ENCODE measurements around the gene TUBB3.
"Not testable (repeated sequence)": the region's sequence is repeated elsewhere in the genome, so short reads cannot be mapped to it uniquely, and the experiment has no call there.

Gene TUBB3

DNA sequence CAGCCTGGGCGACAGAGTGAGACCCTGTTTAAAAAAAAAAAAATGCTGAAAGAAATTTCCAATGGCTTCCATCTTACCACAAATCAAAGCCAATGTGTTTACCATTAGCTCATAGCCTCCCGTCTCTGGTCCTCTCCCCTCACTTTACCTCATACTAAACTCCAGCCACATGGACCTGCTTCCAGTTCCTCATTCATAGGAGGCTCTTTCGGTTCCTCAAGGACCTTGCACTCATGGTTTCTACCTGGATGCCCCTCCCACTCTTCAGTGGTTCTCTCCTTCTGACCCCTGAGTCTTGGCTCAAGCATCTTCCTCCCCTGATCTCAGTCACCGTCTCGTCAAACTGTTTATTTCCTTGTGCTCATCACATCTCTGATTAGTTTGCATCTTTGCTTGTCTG is 21.6 kb downstream of the TUBB3 start:
- no peak for DNase-seq

DNA sequence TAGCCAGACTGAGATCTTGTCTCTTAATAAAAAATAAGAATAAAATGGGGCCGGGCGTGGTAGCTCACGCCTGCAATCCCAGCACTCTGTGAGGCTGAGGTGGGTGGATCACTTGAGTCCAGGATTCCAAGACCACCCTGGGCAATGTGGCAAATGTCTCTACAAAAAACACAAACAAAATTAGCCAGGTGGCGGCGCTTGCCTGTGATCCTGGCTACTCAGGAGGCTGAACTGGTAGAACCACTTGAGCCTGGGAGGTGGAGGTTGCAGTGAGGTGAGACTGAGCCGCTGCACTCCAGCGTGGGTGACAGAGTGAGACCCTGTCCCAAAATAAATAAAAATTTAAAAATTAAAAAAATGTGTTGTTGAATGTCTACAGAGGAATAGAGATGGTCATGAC is 22.5 kb downstream of the TUBB3 start:
- DNase-seq: peak in 1 of 3 experiments; percentile 6

DNA sequence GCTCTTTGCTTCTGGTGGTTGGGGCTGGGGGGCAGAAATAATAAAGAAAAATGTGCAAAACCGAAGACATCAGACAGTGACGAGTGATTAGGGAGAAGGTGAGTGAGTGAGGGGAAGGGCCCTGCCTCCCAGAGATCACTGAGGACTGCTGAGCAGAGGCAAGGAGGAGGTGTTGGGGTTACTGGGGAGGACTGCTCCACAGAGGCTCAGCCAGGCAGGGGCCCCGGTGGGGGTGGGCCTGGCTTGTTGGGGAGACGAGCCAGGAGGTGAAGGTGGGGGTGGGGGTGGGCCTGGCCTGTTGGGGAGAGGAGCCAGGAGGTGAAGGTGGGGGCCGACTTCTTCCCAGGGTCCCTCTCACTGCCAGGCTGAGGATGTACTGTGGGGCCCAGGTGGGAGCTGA is 23.4 kb downstream of the TUBB3 start:
- no peak for DNase-seq

DNA sequence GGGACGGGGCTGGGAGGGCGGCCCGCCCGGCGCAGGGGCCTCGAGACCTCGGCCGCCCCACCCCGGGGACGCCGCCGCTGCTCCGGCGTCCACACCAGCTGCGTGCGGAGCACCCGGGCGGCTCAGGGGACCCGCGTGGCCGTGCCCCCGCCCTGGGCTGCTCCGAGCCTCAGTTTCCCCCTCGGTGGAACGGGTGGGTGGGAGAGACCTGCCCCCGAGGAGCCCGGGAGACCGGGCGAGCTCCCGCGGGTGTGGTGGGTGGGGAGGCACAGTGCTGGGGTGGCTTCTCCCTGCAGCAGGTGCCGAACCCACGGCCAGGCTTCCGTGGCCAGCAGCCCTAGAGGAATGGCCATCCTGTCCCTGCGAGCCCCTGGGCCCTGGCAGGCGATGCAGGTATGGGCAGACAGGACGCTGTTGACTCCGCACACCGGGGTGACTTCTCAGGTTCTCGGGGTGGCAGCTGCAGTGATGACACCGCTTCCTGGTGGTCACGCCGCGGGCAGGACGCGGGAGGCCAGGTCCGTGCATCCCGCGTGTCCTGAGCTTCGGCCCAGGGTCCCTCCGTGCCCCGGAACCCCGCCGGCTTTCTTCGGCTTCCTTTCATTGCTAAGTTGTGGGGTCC is 26.1 kb downstream of the TUBB3 start:
- no peak for DNase-seq

DNA sequence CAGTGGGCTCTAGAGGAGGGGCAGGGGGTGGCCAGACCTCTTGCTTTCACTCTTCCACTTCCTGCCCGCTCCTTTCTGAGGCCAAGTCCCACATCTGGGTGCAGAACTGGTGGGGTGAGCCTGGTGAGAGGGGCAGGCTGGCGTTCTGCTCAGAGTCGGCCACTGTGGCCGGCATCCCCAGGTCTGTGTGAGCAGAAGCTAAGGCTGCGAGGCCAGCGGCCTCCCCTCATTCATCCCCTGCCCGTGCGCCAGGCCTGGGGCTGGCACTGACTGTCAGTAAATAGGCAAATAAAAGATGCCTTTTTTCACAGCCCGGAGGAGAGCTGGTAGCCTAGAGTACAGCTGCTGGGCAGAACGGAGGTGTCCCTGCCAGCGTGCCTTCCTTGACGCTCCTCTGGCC is 26.6 kb downstream of the TUBB3 start:
- no peak for DNase-seq

DNA sequence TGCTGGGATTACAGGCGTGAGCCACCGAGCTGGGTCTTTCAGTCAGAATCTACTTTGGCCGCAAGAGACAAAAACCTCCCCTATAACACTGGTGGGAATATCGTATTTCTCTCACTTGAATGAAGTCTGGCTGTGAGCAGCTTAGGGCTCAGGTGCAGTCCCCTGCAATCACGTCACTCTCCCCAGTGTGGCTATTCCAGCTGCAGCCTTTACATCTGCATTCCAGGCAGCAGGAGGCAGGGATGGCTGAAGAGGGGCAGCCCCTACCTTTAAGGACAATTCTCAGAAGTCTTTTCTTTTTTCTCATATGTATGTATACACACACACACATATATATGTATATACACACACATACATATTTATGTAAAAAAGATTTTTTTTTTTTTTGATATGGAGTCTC is 28.4 kb downstream of the TUBB3 start:
- no peak for DNase-seq

DNA sequence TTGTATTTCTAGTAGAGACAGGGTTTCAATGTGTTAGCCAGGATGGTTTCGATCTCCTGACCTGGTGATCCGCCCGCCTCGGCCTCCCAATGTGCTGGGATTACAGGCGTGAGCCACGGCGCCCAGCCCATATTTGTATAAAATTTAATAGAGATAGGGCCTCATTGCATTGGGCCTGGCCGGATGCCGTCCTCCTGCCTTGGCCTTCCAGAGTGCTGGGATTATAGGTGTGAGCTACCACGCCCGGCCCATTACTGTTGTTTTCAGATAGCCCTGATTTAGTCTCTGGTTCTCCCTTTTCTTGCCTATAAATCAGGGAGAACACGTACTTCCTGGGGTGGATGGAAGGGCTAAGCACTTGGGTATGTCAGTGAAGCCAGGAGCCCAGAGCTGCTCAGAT is 28.9 kb downstream of the TUBB3 start:
- DNase-seq: no peak

DNA sequence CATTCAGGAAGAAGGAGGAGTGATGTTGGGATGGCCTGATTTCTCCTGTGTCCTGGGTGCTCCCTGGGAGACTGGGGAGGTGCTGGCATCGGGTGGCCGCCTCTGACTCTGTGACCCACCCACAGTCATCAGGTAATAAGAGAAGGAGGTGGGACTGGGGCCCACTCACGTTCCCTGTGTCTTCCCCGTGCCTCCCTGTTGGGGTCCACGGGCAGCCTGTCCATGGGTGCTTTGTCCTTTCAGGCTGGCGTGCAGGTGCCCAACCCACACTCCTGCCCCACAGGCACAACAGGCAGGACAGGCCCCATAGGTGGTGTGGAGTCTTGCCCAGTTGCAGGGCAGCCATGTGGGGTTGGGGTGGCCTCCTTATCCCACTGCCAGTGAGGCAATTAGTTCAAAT is 29.4 kb downstream of the TUBB3 start:
- DNase-seq: no peak

DNA sequence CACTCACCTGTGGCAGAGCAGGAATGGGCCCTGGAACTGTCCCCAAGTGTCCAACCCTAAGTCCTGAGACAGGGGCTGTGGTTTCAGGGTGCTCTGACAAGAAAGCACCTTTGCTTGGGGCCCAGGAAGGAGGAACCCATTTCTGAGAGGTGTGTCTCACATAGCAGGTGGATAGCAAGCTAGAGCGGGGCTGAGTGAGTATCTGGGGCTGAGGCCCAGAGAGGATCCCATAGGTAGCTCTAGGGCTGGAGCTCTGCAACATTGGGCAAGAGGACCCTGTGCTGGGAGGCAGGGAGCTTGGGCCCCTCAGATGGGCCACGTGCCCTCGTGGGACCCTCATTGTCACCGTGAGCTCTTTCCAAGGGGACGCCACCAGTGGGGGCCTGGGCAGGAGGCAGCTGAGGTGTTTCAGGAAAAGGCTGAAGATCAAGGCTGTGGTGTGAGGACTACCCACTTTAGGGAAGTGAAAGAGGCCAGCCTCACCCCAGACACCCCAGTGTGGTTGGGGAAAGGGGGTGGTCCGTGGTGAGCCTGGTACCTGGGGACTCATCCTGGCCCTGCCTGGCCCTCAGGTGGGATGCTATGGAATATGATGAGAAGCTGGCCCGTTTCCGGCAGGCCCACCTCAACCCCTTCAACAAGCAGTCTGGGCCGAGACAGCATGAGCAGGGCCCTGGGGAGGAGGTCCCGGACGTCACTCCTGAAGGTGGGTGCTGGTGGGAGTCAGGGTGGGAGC is 30.7 kb downstream of the TUBB3 start:
- DNase-seq: no peak

DNA sequence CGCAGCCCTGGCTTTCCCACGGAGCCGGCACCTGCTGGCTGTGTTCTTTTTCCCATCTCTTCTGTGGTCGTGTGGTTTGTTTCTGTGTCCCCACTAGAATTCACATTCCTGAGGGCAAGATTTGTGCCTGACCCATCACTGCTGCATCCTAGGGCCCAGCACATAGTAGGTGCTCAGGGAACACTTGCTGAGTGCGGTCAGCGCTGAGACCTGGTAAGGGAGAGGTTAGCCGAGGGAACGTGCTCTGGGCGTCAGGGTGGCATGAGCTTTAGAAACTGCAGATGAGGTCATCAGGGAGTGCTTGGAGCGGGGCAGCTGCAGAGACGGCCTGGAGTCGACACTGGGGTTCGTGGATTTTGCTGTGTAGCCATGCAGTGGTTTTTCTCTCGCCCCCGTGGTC is 31.3 kb downstream of the TUBB3 start:
- DNase-seq: no peak

DNA sequence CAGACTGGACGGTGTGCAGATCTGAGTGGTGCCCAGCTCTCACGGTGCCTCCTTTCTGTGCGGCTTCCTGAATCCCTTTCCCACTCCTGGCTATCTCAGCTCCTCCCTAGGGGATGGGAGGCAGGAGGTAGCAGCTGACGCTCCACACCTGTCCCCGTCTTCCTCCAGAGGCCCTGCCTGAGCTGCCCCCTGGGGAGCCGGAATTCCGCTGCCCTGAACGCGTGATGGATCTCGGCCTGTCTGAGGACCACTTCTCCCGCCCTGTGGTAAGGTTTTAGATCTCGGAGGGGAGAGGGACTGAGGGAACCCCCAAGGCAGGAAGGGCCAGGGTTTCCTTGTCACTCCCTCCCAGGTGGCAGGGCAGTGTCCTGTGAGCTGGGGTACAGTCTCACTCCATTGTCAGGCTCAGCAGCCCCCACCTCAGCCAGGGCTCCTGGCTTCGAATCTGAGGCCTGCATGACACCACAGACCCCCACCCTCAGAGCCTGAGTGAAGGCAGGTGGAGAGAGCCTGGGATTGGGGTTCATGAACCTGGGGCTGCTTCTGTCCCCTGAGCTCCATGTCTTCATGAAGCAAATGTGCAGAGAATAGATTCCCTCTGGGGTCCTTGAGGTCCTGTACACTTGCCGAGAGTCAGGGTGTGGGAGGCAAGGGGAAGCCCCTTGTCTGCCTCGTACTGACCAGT is 32.0 kb downstream of the TUBB3 start:
- DNase-seq: no peak

DNA sequence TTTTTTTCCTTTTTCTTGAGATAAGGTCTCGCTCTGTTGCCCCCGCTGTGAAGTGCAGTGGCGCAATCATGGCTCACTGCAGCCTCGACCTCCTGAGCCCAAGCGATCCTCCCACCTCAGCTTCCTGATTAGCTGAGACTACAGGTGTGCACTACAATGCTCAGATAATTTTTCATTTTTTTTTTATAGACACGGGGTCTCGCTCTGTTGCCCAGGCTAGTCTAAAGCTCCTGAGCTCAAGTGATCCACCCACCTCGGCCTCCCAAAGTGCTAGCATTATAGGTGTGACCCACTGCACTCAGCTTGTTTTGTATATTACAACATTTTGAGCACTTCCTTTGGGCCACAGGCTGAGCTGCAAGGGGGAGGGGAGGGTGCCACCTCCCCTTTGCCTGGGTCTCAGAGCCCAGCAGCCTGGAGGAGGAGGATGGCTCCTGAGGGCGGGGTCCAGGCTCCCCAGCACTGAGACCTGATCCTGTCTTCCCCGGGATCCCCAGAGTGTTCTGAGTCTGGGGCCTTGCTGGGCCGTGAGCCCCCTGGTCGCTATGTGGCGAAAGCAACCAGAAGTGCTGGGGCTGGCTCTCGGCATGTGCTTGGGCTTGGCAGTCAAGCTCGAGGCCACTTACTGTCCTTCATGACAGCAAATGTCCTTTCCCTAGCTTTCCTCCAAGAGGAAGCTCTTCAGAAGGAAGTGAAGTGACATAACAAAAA is 33.5 kb downstream of the TUBB3 start:
- no peak for DNase-seq

DNA sequence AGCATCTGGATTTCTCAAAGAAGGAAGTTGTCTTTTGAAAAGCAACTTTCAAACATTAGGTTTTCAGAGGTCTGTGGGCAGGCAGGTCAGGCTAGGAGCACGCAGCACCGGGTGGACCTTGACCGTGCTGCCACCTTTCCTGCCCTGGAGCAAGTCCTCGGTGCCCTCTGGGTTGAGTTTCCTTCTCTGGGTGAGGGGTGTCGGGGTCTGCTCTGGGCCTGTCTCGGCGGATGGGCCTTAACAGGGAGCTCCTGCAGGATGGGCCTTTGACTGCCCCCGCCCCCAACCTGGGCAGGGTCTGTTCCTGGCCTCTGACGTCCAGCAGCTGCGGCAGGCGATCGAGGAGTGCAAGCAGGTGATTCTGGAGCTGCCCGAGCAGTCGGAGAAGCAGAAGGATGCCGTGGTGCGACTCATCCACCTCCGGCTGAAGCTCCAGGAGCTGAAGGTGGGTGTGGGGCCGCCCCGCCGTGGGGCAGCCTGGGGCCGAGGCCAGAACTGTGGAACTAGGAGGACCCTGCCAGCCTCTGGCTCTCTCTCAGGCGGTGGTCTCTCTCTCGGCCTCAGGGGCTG is 34.2 kb downstream of the TUBB3 start:
- DNase-seq: no peak

DNA sequence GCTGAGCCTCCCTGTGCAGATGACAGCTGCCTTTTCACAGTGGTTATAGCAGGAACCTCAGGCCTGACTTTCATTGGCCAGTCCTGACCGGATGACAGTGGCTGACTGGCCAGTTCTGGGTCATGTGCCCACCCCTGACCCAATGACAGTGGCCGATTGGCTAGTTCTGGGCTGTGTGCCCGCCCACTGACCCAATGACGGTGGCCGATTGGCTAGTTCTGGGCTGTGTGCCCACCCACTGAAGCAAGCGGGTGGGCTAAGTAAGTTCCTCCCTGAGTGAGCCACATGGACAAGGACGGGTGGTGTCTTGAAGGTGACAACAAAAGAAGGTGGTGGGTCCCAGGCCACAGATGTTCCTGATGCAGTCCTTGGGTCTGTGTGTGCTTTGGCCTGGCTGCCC is 34.9 kb downstream of the TUBB3 start:
- peak in 1 of 3 experiments; percentile 5 for DNase-seq

DNA sequence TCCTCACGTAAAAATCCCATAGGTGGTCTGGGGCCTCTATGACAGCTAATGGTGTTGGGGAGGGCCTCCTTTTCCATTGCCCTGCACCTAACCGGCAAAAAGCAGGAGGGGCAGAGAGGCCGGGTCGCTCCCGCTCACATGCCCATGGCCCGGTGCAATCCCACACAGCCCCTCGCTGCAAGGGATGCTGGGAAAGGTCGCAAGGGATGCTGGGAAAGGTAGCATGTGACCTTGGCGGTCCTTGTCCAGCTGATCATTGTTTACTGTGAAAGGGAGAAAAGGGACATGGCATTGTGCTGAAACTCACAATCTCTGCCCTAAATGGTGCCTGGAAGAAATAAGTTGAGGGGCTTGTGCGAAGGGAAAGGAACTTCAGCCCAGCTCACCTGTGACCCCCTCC is 35.5 kb downstream of the TUBB3 start:
- DNase-seq: no peak

DNA sequence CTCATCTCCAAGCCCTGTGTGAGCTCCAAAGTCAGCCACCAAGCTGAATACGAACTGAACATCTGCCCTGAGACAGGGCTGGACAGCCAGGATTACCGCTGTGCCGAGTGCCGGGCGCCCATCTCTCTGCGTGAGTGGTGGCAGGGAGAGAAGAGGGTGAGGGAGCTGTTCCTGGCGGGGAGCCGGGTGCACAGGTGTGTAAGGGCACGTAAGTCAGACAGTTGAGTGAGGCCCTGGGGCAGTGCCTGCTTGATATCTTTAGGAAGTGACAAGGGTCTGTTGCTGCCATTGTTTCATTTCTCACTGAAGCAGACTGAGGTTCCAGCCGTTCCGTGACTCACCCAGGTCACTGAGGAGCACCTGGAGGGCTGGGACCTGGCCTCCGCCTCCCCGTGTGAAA is 37.8 kb downstream of the TUBB3 start:
- peak in 1 of 3 experiments; percentile 11 for DNase-seq

DNA sequence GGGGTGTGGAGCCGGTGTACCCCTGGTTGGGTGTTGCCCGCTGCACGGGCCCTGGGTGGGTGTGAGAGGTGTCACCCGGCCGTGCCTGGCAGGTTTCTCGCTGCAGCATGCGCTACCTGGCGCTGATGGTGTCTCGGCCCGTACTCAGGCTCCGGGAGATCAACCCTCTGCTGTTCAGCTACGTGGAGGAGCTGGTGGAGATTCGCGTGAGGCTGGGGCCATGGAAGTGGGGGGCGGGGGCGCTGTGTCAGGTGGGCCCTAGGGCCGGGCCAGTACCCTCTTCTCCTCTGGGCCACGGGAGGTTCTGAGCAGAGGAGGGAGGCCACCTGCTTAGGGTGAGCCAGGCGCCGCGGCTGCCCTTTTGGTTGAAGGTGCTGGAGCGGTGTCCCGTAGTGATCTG is 38.8 kb downstream of the TUBB3 start:
- no peak for DNase-seq

DNA sequence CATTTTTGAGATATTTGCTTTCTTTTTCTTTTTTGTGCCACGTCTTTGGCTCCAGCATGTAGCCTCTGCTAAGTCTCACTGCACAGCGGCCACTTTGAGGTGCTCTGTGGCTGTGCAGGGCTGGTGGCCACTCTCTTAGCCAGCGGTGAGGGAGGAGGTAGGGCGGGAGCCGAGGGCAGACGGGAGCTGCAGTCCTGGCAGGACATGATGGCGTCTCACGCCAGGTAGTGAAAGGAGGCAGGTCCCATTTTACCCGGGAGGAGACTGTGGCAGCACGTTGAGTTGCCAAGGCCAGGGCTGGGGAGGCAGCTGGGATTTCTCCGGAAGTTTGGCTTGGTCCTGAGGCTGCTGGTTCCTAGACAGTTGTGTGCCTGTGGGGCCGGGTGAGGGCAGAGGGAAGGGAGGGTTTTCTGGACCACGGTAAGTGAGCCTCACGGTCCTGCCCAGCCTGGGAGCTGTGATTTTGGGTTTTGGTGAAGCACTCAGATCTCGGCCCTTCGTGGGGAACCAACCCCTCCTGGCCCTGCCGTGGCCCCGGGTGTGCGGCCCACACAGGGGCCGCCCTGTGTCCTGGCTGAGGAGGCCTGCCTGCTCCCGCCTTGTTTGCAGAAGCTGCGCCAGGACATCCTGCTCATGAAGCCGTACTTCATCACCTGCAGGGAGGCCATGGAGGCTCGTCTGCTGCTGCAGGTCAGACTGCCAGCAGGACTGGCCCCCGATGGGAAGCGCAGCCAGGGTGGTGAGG is 39.8 kb downstream of the TUBB3 start:
- DNase-seq: no peak

DNA sequence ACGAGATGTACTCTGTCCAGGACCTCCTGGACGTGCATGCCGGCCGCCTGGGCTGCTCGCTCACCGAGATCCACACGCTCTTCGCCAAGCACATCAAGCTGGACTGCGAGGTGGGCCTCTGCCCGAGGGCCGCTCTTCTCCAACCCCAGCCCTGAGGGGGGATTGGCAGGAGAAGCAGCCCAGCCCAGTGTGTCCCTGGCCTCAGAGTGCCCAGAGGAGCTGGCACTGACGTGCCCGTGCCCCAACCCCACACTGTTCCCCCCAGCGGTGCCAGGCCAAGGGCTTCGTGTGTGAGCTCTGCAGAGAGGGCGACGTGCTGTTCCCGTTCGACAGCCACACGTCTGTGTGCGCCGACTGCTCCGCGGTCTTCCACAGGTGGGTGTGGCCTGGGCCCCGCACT is 41.1 kb downstream of the TUBB3 start:
- no peak for DNase-seq

DNA sequence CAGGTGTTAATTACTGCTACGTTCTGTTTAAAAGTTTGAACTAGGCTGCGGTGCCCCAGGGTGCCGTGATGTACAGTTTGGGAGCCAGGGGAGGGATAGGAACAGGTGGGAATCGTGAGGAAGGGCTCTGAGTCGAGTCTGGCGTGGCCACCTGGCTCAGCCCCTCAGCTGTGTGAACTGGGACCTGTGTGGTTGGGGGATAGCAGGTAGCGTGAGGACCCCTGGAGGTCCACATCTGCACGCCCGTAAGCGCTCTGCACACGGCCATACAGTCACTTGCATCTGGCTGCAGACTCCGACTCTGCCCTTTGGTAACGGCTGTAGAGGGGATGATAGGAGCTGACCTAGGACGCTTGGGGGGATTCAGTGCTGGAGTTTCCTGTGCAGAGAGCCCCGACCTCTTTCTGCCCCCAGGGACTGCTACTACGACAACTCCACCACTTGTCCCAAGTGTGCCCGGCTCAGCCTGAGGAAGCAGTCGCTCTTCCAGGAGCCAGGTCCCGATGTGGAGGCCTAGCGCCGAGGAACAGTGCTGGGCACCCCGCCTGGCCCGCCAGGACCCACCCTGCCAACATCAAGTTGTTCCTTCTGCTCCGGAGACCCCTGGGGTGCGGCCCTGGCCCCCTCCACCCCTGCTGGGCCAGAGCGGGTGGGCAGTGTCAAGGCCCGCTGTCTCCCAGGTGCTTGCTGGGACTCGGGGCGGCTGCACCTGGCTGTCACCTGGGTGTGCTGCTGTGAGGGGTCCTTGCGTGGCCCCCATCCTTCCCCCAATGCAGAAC is 42.5 kb downstream of the TUBB3 start:
- DNase-seq: no peak

DNA sequence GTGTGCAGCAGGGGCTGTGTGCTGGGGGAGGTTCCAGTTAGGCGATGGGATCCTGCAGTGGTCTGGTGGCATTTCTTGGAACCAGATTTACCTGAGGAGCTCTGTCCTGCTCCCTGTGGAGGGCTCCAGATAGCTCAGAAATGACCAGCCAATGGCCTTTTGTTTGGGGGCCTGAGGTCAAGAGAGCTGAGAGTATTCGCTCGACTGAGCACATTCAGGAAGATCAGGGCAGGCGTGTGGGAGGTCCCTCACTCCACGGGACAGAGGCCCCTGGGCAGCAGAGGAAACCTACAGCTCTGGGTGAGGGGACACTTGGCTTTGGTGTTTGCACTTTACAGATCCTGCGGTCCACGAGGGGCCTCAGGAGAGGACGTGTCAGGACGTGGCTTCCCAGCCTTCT is 43.6 kb downstream of the TUBB3 start:
- no peak for DNase-seq

DNA sequence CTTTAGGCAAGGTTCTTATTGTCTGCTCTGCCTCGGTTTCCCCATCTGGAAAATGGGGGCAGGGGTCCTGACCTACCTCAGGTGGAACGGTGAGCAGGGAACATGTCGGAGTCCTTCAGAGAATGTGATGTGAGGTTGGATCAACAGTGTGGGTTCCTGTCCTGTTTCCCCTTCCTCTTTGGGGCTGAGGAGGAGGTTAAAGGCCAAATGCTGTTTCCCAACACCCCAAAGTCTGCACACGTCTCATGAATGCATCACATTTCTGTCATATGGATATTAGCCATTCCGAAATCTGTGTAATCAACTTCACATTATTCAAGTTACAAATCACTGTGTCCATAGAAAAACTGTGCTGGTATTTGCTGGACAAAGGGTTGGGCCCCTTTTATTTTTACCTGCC is 44.3 kb downstream of the TUBB3 start:
- not testable (repeated sequence) for DNase-seq
